AG09309 (cell line): ENCODE data around the gene CRACR2B.

Experiments
- DNase-seq: peaks from one replicate; pipeline ENCODE4 v3.0.0-alpha.2; 2010; ENCODE audit warnings: low read depth
- H3K4me3 ChIP-seq: 2 replicates; pipeline ENCODE4 v1.5.1; 2011; ENCODE audit warnings: mild to moderate bottlenecking, low read depth, low read length, moderate library complexity; ENCODE audit not compliant: control insufficient read depth
- CTCF ChIP-seq: IDR thresholded peaks from 2 replicates; pipeline ENCODE4 v1.5.1; 2011; ENCODE audit warnings: mild to moderate bottlenecking, low read depth, low read length, inconsistent platforms; ENCODE audit not compliant: insufficient read depth, control insufficient read depth; ENCODE audit errors: missing control alignments

Gene CRACR2B

GRCh38 chr11:860234-861104 lies 32.8 kb downstream of the CRACR2B start:
- no peak for DNase-seq
- no peak for TF ChIP-seq CTCF
- no peak overlapping the region for H3K4me3 ChIP-seq

- no peak for DNase-seq
- no peak for TF ChIP-seq CTCF
Observed at GRCh38 chr11:861105-861479, 33.4 kb downstream of the CRACR2B start.

GRCh38 chr11:862081-862661 lies 34.5 kb downstream of the CRACR2B start:
- H3K4me3 ChIP-seq, result no peak overlapping the region
- no peak for DNase-seq
- TF ChIP-seq CTCF, result no peak

More at GRCh38 chr11:861105-861479, 33.4 kb downstream of the CRACR2B start:
- H3K4me3 ChIP-seq, result no peak overlapping the region

GRCh38 chr11:862696-863022 lies 34.9 kb downstream of the CRACR2B start:
- no peak overlapping the region for H3K4me3 ChIP-seq
- DNase-seq, result no peak
- no peak for TF ChIP-seq CTCF

- TF ChIP-seq CTCF, result no peak
- DNase-seq, result no peak
- no peak overlapping the region for H3K4me3 ChIP-seq
Observed at GRCh38 chr11:863023-863909, 35.5 kb downstream of the CRACR2B start.
